GM12891 (cell line): Measurements from ENCODE around the gene TMEM117.
"Not testable (repeated sequence)": the region's sequence is repeated elsewhere in the genome, so short reads cannot be mapped to it uniquely, and the experiment has no call there.

Experiments used
- DNase-seq: peaks from one replicate; pipeline ENCODE4 v3.0.0; 2011; ENCODE audit warnings: low spot score; ENCODE audit not compliant: insufficient read length
- FAIRE-seq: peaks from 2 replicates; lab custom pipeline; 2011; peaks lifted over from hg19 to GRCh38; lab: Jason Lieb, UNC
- PAX5 ChIP-seq: IDR thresholded peaks from 2 replicates; pipeline ENCODE4 v1.6.1; 2011; ENCODE audit warnings: low read length, moderate library complexity, mild to moderate bottlenecking; ENCODE audit not compliant: insufficient read depth, severe bottlenecking
- POLR2A ChIP-seq: IDR thresholded peaks from 2 replicates; pipeline ENCODE4 v1.6.1; 2011; ENCODE audit warnings: low read depth, low read length, control low read depth
- POLR2AphosphoS5 ChIP-seq: IDR thresholded peaks from 2 replicates; pipeline ENCODE4 v1.6.1; 2011; ENCODE audit warnings: low read depth, low read length, control low read depth
- POU2F2 ChIP-seq: IDR thresholded peaks from 2 replicates; pipeline ENCODE4 v1.6.1; 2011; ENCODE audit warnings: low read depth, mild to moderate bottlenecking, control low read depth, low read length, moderate library complexity
- SPI1 ChIP-seq: IDR thresholded peaks from 2 replicates; pipeline ENCODE4 v1.6.1; 2011; ENCODE audit warnings: low read depth, low read length, control low read depth
- TAF1 ChIP-seq: IDR thresholded peaks from 2 replicates; pipeline ENCODE4 v1.6.1; 2011; ENCODE audit warnings: low read depth, low read length, control low read depth

Gene TMEM117

GRCh38 chr12:43835264-43835655 lies 621 bp upstream of the TMEM117 start:
- no peak for DNase-seq
- TF ChIP-seq PAX5, result no peak
- no peak for TF ChIP-seq TAF1
- TF ChIP-seq POU2F2, result no peak
- peak; percentile 90 for FAIRE-seq

- TF ChIP-seq PAX5 (no peak), SPI1 (no peak), POU2F2 (no peak), POLR2AphosphoS5 (no peak), TAF1 (no peak), POLR2A (no peak)
- DNase-seq (no peak), FAIRE-seq (no peak)
These were observed 651 bp downstream of the TMEM117 start for GRCh38 chr12:43836475-43836989.

- DNase-seq (no peak), FAIRE-seq (no peak)
- no peak for TF ChIP-seq POLR2AphosphoS5
- TF ChIP-seq POLR2A, result no peak
- TF ChIP-seq POU2F2, result no peak
- TF ChIP-seq SPI1, result no peak
- TF ChIP-seq TAF1, result no peak
These were observed 4.5 kb downstream of the TMEM117 start for GRCh38 chr12:43840338-43840737.

GRCh38 chr12:43841253-43841652 lies 5.4 kb downstream of the TMEM117 start:
- no peak for FAIRE-seq
- DNase-seq, result no peak
- TF ChIP-seq POU2F2, result no peak
- TF ChIP-seq POLR2AphosphoS5, result no peak
- no peak for TF ChIP-seq SPI1
- TF ChIP-seq TAF1, result no peak
- TF ChIP-seq PAX5, result no peak
- TF ChIP-seq POLR2A, result no peak

- TF ChIP-seq POU2F2, result no peak
- TF ChIP-seq SPI1, result no peak
- no peak for TF ChIP-seq POLR2A
- no peak for TF ChIP-seq POLR2AphosphoS5
- no peak for TF ChIP-seq TAF1
- DNase-seq (no peak), FAIRE-seq (no peak)
These were observed 6.4 kb downstream of the TMEM117 start for GRCh38 chr12:43842259-43842658.

GRCh38 chr12:43847425-43848225 lies 11.7 kb downstream of the TMEM117 start:
- FAIRE-seq, result not testable (repeated sequence)

GRCh38 chr12:43848226-43848507 lies 12.3 kb downstream of the TMEM117 start:
- DNase-seq (no peak), FAIRE-seq (no peak)
- TF ChIP-seq POLR2A (no peak), SPI1 (no peak), POLR2AphosphoS5 (no peak), PAX5 (no peak), POU2F2 (no peak), TAF1 (no peak)

More at GRCh38 chr12:43847425-43848225, 11.7 kb downstream of the TMEM117 start:
- DNase-seq, result not testable (repeated sequence)

GRCh38 chr12:43848786-43849185 lies 12.9 kb downstream of the TMEM117 start:
- FAIRE-seq (no peak), DNase-seq (no peak)
- TF ChIP-seq TAF1 (no peak), PAX5 (no peak), POU2F2 (no peak), POLR2A (no peak), SPI1 (no peak), POLR2AphosphoS5 (no peak)

GRCh38 chr12:43852744-43853143 lies 16.9 kb downstream of the TMEM117 start:
- FAIRE-seq, result no peak

GRCh38 chr12:43856972-43857371 lies 21.1 kb downstream of the TMEM117 start:
- FAIRE-seq, result no peak
- DNase-seq, result no peak

More at GRCh38 chr12:43852744-43853143, 16.9 kb downstream of the TMEM117 start:
- no peak for TF ChIP-seq POU2F2
- no peak for TF ChIP-seq POLR2AphosphoS5
- no peak for TF ChIP-seq SPI1
- no peak for TF ChIP-seq POLR2A
- TF ChIP-seq PAX5, result no peak
- TF ChIP-seq TAF1, result no peak
- DNase-seq, result no peak

More at GRCh38 chr12:43856972-43857371, 21.1 kb downstream of the TMEM117 start:
- TF ChIP-seq POLR2AphosphoS5, result no peak
- no peak for TF ChIP-seq SPI1
- TF ChIP-seq TAF1, result no peak
- no peak for TF ChIP-seq POU2F2
